ENCODE data around the gene GSE1.

Gene GSE1

DNA sequence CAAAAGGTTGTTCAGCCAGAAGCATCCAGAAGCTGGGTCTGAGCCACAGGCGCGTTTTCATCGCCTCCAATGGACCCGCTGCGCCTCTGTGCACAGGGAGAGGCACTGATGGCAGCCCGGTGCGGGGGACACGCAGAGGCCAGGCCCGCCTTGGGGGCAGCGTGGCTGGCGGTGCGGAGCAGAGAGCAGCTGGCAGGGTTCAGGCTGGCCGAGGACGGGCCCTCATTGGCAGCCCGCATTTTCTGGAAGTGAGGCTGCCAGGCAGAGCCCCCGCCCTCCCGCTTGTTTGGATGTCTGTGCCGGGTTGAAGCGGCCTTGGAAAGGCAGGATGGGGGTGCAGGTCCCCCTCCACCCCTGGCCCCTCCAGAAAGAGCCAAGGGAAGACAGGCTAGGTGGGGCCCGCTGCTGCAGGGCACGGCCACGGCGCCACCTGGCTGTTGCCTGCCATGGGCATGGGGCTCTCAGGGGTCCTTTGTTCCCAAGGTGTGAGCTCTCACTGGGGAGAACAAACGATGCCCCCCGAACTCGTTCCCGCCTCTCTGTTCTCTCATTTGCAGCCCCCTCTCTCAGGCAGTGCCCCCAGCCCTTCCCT, 18.8 kb downstream of the GSE1 start:
- no peak for DNase-seq (ENCODE audit: low read depth, low spot score)

DNA sequence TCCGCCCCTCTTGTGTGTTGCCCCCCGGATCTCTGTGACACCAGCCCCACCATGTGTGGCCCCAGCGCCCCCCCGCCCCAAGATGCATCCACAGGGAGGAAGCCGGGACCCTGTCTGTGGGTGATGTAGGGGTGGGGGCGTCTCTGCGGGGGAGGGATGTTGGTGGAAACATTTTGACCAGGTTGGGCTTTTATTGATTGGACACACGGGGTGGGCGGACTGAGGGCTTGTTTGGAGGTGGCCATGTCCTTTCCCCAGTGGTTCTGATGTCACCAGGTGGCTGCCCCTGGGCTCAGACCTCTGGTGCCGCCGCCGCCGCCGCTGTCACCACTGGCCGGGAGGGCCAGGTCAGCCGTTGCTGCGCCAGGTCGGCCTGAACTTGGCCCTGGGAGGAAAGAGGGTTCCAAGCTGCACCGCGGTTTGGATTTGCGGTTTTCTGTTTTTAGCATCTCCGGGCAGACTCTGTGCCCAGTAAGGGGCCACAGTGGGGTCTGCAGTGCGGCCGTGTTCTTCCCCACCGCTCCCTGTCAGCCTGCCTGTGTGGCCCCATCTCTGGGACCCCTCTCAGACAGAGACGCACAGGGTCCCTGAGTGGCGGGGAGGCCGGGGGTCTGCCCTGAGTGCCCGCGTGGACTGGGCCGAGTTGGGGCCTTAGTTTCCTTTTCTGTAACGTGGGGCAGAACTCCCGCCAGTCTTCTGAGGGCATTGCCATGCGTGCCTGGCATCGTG, 19.8 kb downstream of the GSE1 start:
- no peak for DNase-seq (ENCODE audit: low read depth, low spot score)

DNA sequence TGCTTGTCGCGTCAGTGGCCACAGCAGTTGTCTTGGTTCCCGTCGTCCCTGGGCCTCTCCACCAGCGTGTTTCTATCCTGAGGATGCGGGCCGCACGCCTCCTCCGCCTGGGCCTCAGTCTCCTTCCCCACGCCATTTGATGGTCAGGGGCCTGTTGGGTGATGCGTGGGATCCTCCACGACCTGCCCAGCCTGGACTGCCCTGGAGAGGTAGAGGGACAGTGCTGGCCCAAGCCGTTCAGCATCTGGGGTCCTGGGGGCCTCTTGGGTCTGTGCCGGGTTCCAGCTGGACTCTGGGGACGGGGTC, 20.3 kb downstream of the GSE1 start:
- no peak for DNase-seq (ENCODE audit: low read depth, low spot score)

DNA sequence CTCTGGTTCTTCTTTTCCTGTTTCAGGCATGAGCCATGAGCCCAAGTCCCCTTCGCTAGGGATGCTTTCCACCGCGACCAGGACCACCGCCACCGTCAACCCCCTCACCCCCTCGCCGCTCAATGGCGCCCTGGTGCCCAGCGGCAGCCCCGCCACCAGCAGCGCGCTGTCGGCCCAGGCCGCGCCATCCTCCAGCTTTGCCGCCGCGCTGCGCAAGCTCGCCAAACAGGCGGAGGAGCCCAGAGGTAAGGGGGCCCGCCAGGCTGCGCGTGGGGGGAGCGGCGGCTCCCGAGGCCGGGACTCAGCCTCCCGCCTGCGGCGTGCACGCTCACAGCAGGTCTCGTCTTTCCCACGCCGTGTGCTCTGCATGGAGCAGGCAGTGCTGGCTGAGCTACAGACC, 20.8 kb downstream of the GSE1 start:
- no peak for DNase-seq (ENCODE audit: low read depth, low spot score)

DNA sequence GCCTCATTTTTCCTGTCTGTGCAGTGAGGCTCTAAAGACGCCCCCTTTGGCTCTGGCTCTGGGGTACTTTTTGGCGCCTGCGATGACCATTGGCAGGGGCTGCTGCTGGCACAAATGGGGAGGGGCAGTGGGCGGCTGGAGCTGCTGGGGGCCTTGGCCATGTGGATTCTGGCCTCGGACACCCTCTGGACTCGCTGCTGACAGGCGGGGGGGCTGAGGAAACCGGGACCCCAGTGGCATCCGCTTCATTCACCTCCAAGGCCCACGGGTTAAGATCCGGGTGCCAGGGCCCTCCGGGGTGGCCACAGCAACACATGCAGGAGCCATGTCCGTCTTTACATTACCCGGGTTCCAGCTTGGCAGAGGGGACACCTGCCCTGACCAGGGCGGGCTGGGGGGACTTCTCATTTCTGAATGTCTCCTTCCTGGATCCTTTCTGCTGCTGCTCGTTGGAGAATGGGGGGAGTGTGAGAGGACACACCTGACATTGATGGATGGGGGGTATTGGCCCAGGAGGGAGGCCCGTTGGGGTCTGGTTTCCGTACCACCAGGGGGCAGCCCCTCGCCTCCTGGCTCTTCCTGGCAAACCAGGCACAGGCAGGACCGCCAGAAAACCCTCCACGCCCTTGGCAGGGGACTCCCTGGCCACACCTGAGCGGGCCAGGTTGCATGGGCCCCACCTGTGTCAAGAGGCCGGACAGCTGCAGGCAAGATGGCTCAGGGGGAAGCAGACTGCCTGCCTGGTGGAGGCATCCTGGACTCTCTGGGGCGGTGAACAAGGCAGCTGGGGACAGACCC, 21.8 kb downstream of the GSE1 start:
- no peak for DNase-seq (ENCODE audit: low read depth, low spot score)

DNA sequence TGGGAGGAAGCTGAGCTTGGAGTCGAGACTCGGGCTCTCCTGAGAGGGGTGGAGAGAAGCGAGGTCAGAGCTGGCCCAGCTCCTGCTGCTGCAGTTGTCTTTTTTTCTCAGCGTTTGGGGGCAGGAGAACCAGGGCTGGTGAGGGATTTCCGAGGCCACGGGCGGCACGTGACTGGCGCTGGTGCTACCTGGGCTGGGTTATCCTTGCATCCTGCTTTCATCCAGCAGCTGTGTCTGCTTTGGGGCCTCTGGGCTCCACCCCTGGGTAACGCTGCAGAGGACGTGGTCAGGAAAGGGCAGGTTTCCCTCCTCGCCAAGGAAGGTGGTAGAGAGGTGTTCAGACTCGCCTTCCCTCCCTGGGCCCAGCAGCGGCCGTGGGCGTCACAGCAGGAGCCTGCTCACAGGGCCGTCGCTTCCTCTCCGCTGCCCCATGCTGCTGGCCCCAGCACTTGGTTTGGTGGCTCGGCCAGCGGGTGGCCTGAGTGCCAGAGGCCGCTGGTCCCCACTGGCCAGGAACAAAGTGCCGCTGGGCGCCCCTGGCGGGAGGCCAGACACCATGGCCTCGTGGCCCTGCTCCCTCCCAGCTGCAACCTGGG, 22.5 kb downstream of the GSE1 start:
- DNase-seq (ENCODE audit: low read depth, low spot score), result no peak

DNA sequence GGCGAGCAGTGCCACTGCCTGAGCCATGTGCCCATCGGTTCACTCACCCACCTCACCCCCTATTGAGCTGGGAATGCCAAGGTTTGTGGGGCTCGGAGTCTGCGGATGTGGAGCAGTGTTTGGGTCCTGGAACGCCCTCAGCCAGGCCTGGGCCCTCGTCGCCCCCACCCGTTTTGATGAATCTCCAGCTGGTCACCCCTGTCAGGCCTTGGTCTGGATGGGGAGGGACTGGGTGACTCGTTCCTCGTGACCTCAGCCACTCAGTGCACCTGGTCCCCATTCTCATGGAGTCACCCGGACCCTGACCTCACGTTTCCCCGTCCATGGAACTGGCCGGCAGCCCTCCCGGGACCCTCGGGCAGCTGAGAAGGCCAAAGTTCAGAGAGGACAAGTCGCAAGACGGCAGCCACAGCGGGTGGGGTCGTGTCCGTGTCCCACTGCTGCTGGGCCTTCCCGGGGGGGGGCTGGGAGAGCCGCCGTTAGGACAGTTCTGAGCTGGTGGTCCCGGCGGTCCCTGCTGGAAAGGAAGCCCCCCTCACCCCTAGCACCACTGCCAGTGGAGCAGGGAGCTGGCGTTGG, 23.2 kb downstream of the GSE1 start:
- no peak for DNase-seq (ENCODE audit: low read depth, low spot score)

DNA sequence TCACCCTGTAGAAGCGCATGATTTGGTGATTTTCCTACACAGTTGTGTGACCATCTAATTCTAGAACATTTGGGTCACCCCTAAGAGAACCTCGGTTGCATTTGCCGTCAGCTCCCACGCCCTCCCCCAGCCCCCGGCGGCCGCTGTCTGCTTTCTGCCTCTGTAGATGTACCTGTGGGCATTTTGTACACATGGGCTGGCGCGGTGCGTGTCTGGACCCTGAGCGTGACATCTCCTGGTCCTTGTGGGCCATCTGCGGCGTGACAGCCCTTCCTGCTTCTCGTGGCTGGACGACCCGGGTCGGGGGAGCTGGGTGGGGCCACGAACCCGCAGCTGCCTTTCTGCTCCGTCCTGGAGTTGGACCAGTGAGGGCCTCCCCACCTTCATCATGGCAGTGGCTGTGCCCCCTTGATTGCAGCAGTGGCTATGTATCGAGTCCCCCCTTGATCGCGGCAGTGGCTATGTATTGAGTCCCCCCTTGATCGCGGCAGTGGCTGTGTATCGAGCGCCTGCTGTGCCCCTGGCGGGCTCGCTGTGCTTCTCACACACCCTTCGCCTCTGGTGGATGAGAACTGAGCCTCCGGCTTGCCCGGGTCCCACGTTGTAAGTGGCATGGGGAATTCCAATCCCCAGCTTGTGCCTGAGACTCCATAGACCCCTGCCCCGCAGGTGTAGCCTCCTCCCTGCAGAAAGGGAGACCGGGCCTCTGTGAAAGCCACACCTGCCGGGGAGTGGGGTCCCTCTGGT, 24.1 kb downstream of the GSE1 start:
- no peak for DNase-seq (ENCODE audit: low read depth, low spot score)

DNA sequence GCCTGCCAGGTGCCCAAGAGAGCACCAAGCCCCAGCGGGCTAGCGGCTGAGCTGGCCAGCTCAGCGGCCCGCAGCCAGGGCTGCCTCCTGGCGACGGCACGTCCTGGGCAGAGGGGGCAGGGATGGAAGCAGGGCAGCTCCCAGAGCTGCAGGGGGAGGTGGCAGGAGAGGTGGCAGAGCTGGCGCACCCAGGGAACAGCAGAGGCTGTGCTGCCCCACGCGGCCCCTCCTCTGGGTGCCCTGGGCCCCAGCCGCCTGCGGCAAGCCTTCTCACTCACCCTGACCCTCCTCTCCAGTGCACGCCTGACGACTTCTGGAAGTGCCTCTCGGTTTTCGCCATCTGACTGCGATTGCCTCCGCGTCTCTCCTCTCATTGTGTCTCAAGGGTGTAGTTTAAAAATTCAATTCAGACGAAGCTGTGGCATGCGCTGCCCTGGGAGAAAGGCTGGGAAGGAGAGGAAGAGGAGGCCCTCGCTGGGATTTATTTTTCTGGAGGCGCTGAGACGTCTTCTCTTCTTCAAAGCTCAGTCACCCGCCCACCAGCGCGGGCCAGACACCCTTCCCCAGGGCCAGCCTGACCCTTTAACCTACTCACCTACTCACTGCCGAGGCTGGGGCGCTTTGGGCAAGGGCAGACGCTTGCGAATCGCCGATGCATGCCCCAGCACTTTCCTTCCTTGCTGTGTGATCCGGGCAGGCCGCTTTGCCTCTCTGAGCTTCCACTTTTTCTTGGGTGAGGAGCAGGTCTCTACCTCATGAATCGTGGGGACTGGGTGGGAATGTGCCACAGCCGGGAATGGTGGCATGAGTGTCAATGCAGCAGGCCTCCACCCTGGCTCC, 24.9 kb downstream of the GSE1 start:
- DNase-seq (ENCODE audit: low read depth, low spot score), result no peak

DNA sequence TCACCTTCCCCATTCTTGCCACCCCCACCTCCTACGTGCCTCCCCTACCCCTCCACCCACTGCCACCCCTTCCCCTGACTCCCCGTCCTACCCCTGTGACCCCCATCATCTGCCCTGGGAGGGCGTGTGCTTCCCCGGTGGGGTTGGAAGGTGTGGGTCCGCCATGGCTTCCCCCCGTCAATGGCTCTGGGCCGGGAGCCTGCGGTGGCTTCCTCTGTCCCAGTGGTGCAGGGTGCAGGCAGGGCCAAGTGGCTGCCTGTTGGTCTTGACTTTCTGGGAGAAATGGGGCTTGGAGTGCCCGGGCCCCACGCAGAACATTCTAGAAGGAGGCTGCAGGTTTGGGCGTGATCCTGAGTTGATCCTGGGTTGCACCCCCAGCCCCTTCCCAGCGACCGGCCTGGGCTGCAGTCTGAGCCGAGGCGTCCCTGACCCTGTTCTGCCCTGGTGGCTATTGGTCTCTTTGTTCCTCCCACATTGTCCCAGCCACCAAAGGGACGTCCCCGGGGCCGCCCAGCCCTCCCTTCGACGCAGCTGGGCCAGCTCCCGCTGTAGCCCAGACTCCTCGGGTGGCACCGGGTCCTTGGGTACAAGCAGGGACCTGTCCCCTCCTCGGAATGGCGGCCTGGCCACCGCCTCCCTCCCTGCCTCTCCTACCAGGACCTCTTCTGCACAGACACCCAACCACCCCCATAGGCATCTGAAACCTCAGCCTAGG, 25.7 kb downstream of the GSE1 start:
- no peak for DNase-seq (ENCODE audit: low read depth, low spot score)

DNA sequence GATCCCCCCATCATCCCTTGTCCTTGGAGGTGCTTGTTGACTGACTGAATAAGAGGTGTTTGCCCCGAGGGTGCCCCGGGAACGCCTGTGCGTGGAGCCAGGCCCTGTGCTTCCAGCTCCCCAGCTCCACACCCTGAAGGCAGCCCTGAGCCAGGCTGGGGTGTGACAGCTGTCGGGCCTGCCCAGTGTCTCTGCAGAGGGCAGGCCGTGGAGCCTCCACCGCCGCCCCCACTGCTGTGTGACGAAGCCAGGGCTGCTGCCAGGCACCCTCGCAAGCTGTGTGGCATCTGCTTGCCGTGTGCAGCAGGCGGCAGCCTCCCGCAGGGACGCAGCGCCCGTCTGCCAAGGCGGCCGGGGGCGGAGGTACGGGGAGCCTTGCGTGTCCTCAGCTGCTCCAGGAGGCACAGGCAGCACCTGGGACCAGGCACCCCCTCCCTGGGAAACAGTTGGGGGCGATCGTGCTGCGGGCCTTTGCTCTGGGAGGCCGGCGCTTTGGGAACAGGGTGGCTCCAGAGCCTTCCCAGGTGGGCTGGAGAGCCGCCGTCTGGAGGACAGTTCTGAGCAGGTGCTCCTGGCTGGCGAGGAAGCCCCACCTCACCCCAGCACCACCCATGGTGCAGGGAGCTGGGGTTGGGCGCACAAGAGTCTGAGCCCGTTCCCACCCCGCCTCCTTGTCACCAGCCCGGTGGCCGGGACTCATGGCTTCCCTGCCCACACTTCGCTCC, 26.6 kb downstream of the GSE1 start:
- no peak for DNase-seq (ENCODE audit: low read depth, low spot score)

DNA sequence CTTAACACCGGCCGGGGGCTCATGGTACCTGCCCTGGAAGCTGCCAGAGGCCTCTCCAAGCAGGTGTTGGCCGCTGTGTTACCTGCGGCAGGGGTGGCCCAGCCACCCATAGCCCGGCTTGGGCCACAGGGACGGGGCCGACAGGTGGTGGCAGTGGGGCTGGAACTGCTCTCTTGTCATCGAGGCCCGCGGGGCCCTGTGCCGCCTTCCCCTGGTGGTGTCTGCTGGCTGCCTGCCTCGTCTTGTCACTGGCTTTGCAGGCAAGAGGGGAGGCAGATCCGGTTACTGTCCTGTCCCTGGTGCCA, 27.1 kb downstream of the GSE1 start:
- no peak for DNase-seq (ENCODE audit: low read depth, low spot score)

DNA sequence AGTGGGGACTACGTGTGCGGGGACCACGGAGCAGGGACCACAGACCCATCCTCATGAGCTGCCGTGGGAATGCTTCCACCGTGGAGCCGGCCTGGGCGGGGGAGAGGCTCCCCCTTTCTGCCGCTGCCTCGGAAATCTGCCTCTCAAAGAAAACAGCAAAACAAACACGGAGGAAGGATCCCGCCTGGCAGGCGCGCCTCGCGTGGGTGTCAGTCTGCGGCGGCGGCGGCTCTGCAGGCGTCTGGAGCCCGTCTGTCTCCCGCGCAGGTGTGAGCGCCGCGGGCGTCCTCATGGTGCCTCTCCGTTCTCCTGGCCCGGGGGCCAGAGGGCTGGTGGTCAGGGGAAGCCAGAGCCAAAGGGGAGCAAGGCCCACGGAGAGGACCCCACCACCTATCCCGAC, 27.5 kb downstream of the GSE1 start:
- no peak for DNase-seq (ENCODE audit: low read depth, low spot score)

DNA sequence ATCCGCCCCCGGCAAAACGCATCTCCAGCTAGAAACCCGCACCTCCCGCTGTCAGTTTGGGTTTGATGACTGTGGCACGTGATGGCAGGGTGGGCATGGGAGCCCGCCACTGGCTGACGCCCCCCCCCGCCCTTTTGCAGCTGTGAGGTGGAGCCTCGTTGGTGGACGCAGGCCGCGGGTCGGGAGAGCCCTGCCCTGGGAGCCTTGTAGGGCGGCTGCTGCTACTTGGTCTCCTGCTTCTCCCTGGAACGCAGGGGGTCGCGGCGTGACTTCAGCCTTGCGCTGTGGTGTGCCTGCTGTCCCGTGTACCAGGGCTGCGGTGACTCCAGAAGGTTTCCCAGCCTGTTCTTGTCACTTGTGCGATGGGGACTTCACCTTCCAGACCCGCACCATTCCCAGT, 28.2 kb downstream of the GSE1 start:
- DNase-seq (ENCODE audit: low read depth, low spot score), result no peak

DNA sequence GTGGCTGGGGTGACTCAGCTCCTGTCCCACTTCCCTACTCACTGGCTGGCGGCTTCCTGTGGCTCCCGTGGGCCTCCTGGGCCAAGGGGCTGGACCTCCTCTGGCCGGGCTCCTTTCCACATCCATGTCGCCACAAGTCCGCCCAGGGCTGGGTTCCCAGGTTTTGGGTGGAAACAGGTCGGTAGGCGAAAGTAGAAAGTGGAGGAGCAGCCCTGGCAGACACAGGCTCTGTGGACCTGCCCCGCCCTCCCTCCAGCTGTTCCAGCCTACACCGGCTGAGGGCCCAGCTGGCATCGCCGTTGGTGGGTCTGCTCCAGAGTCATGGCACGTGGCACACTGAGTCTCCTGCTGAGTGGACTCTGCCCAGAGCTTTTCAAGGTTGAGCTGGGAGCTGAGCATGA, 28.7 kb downstream of the GSE1 start:
- no peak for DNase-seq (ENCODE audit: low read depth, low spot score)

DNA sequence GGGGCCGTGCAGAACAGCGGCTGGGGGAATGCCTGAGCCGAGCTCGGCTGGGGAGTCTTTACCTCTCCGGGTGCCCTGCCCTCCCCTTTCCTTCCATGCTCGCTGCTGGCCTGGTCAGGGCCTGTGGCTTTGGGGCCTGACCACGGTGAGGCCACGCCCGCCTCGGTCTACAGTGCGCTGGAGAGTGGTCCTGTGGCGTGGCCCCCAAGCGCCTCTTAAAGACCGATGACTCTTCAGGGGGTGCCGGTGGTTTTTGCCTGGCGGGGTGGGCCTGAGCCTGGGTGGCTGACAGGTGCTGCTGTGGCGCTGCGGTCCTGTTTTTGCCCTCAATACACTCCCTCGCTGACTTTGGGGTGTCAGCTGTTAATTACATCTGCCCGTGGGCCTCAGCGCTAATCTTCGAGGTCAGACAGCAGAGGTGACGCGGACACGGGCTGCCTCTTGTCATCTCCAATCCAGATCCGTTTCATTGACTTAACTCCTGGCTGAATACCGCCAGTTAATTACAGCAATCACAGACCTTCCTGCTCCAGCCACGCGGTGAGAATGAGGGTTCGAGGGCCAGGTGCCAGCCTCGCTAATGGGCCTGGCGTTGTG, 29.7 kb downstream of the GSE1 start:
- no peak for DNase-seq (ENCODE audit: low read depth, low spot score)

DNA sequence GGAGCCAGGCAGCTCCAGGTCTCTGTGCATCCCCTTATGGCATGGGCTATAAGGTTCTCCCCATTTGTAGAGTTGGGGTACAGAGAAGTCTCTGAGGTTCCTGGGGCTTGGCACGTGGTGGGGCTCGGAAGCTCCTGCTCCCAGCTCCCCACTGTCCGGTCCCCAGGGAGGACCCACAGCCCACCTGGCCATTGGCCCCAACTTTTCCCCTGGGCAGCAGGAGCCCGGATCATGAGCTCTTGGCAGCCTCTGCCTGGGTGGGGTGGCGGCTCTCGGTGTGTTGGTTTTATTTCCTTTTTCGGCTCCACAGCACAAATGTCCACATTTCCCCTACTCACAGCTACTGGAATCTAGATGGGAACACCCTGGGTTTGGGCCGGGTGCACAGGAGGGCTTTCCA, 30.5 kb downstream of the GSE1 start:
- no peak for DNase-seq (ENCODE audit: low read depth, low spot score)

DNA sequence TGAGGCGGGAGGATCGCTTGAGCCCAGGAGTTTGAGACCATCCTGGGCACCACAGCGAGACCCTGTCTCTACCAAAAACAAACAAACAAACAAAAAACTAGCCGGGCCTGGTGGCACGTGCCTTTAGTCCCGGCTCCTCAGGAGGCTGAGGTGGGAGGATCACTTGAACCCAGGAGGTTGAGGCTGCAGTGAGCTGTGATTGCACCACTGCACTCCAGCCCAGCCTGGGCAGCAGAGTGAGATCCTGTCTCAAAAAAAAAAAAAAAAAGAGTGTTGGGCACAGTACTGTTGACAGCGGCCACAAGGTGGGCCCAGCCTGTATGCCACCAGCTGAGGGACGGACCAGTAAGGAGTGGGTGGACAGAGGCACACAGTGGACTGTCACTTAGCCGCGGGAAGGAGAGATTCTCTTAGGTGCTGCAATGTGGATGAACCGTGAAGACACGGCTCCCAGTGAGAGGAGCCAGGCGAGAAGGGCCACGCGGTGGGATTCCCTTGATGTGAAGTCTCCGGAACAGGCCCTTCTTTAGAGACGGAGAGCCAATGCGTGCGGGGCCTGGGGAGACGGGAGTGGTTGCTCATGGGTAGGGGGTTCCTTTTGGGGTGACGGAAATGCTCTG, 31.1 kb downstream of the GSE1 start:
- no peak for DNase-seq (ENCODE audit: low read depth, low spot score)

All from activated CD4-positive, CD25-positive, alpha-beta regulatory T cell treated with anti-CD3 and anti-CD28 coated beads, Interleukin-2, amount 50 U/mL, for 16 hours (primary cell).